AG09309 (cell line): ENCODE results near the gene NFIC.

Experiments used
- DNase-seq: peaks from one replicate; pipeline ENCODE4 v3.0.0-alpha.2; 2010; ENCODE audit warnings: low read depth
- H3K4me3 ChIP-seq: 2 replicates; pipeline ENCODE4 v1.5.1; 2011; ENCODE audit warnings: mild to moderate bottlenecking, low read depth, low read length, moderate library complexity; ENCODE audit not compliant: control insufficient read depth
- CTCF ChIP-seq: IDR thresholded peaks from 2 replicates; pipeline ENCODE4 v1.5.1; 2011; ENCODE audit warnings: mild to moderate bottlenecking, low read depth, low read length, inconsistent platforms; ENCODE audit not compliant: insufficient read depth, control insufficient read depth; ENCODE audit errors: missing control alignments

Gene NFIC

GRCh38 chr19:3322199-3322978 is 44.0 kb upstream of the NFIC start:
- DNase-seq = no peak
- H3K4me3 ChIP-seq = no peak overlapping the region
- no peak for TF ChIP-seq CTCF

- no peak overlapping the region for H3K4me3 ChIP-seq
- no peak for DNase-seq
- no peak for TF ChIP-seq CTCF
These were observed 43.4 kb upstream of the NFIC start for GRCh38 chr19:3323026-3323425.

- DNase-seq = no peak
- no peak for TF ChIP-seq CTCF
- no peak overlapping the region for H3K4me3 ChIP-seq
These were observed 42.7 kb upstream of the NFIC start for GRCh38 chr19:3323658-3324057.

- peak; percentile 80 for TF ChIP-seq CTCF
- DNase-seq = no peak
- no peak overlapping the region for H3K4me3 ChIP-seq
These were observed 42.0 kb upstream of the NFIC start for GRCh38 chr19:3324405-3324856.

- TF ChIP-seq CTCF = no peak
- DNase-seq = no peak
- H3K4me3 ChIP-seq = no peak overlapping the region
These were observed 40.9 kb upstream of the NFIC start for GRCh38 chr19:3325451-3325850.

- TF ChIP-seq CTCF = no peak
- no peak for DNase-seq
- no peak overlapping the region for H3K4me3 ChIP-seq
These were observed 37.6 kb upstream of the NFIC start for GRCh38 chr19:3328743-3329142.
